Raji (cell line): ENCODE data around the gene PARN.

Experiments used
- POLR2A ChIP-seq: IDR thresholded peaks from 2 replicates; pipeline ENCODE4 v1.6.1; 2011; ENCODE audit warnings: low read depth, low read length, control low read depth; ENCODE audit not compliant: insufficient read depth

The PARN gene

GRCh38 chr16:14524979-14525378 is 105.1 kb downstream of the PARN start:
- no peak for TF ChIP-seq POLR2A

- TF ChIP-seq POLR2A: no peak
Observed at GRCh38 chr16:14523632-14524031, 106.4 kb downstream of the PARN start.

GRCh38 chr16:14522671-14523070 is 107.4 kb downstream of the PARN start:
- no peak for TF ChIP-seq POLR2A

GRCh38 chr16:14520753-14521152 is 109.3 kb downstream of the PARN start:
- TF ChIP-seq POLR2A: no peak

GRCh38 chr16:14514967-14515366 is 115.1 kb downstream of the PARN start:
- TF ChIP-seq POLR2A: no peak

GRCh38 chr16:14513389-14514107 is 116.5 kb downstream of the PARN start:
- no peak for TF ChIP-seq POLR2A

- no peak for TF ChIP-seq POLR2A
Observed at GRCh38 chr16:14511800-14512135, 118.3 kb downstream of the PARN start.

- no peak for TF ChIP-seq POLR2A
Observed at GRCh38 chr16:14510939-14511799, 118.9 kb downstream of the PARN start.

GRCh38 chr16:14510581-14510938 is 119.5 kb downstream of the PARN start:
- no peak for TF ChIP-seq POLR2A

GRCh38 chr16:14509675-14510132 is 120.4 kb downstream of the PARN start:
- TF ChIP-seq POLR2A: no peak

GRCh38 chr16:14509055-14509454 is 121.0 kb downstream of the PARN start:
- no peak for TF ChIP-seq POLR2A

- TF ChIP-seq POLR2A: no peak
Observed at GRCh38 chr16:14505846-14506245, 124.2 kb downstream of the PARN start.

- TF ChIP-seq POLR2A: no peak
Observed at GRCh38 chr16:14502932-14503741, 126.9 kb downstream of the PARN start.

GRCh38 chr16:14502256-14502875 is 127.7 kb downstream of the PARN start:
- TF ChIP-seq POLR2A: no peak

- no peak for TF ChIP-seq POLR2A
Observed at GRCh38 chr16:14501331-14502255, 128.5 kb downstream of the PARN start.

GRCh38 chr16:14500791-14501190 is 129.3 kb downstream of the PARN start:
- no peak for TF ChIP-seq POLR2A
